ENCODE data around the gene ABCC8.

Gene ABCC8

GRCh38 chr11:17410606-17411379 is 65.9 kb downstream of the ABCC8 start:
- peak overlapping the region in 1 of 2 donors; percentile 31 for H3K27ac ChIP-seq (ENCODE audit: low read depth in 2 of 2, low read length in 2 of 2)
- no peaks in the 10 kb centered on the region for H3K36me3 ChIP-seq (ENCODE audit: control insufficient read depth in 2 of 2, insufficient read depth in 2 of 2, low read length in 2 of 2)
- no peak overlapping the region for H3K9ac ChIP-seq (ENCODE audit: low read depth in 1 of 2, low read length in 2 of 2)

DNA sequence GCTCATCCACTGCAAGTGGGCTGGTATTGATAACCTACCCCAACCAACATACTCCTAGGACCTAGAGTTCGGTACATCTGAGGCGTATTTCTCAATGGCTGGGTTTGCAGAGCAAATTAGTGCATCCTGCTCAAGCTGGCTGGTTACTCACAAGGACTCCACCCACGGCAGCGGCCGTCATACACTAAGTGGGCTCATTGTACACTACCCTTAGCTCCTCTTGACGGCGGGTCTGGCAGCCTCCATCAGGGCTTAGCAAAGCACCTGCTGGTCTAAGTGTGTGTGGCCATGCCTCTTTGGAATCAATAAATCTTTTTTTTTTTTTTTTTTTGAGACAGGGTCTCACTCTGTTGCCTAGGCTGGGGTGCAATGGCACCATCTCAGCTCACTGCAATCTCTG is 68.0 kb downstream of the ABCC8 start:
- no peaks in the 10 kb centered on the region for H3K36me3 ChIP-seq (ENCODE audit: control insufficient read depth in 2 of 2, insufficient read depth in 2 of 2, low read length in 2 of 2)
- H3K4me1 ChIP-seq (ENCODE audit: control insufficient read depth in 2 of 2, insufficient read depth in 2 of 2, low read length in 2 of 2): peaks cover 14 to 16% of the 10 kb centered on the region in 2 donors
- H3K27ac ChIP-seq (ENCODE audit: low read depth in 2 of 2, low read length in 2 of 2): no peak overlapping the region
- no peaks in the 10 kb centered on the region for H3K9me3 ChIP-seq (ENCODE audit: control insufficient read depth in 2 of 2, low read length in 2 of 2)
- H3K27me3 ChIP-seq (ENCODE audit: control insufficient read depth in 2 of 2, insufficient read depth in 2 of 2, low read length in 2 of 2): peaks cover 0 to 2% of the 10 kb centered on the region in 2 donors
- H3K4me3 ChIP-seq (ENCODE audit: low read length in 2 of 2): no peak overlapping the region
- H3K9ac ChIP-seq (ENCODE audit: low read depth in 1 of 2, low read length in 2 of 2): no peak overlapping the region

More at GRCh38 chr11:17410606-17411379, 65.9 kb downstream of the ABCC8 start:
- Histone ChIP-seq H3K27me3 (ENCODE audit: control insufficient read depth in 2 of 2, insufficient read depth in 2 of 2, low read length in 2 of 2) (peaks cover 0 to 2% of the 10 kb centered on the region in 2 donors), H3K9me3 (ENCODE audit: control insufficient read depth in 2 of 2, low read length in 2 of 2) (no peaks in the 10 kb centered on the region), H3K4me3 (ENCODE audit: low read length in 2 of 2) (no peak overlapping the region), H3K4me1 (ENCODE audit: control insufficient read depth in 2 of 2, insufficient read depth in 2 of 2, low read length in 2 of 2) (peaks cover 9 to 22% of the 10 kb centered on the region in 2 donors)

- Histone ChIP-seq H3K4me1 (ENCODE audit: control insufficient read depth in 2 of 2, insufficient read depth in 2 of 2, low read length in 2 of 2) (peaks cover 10% of the 10 kb centered on the region in 2 donors), H3K9me3 (ENCODE audit: control insufficient read depth in 2 of 2, low read length in 2 of 2) (no peaks in the 10 kb centered on the region), H3K4me3 (ENCODE audit: low read length in 2 of 2) (no peak overlapping the region), H3K36me3 (ENCODE audit: control insufficient read depth in 2 of 2, insufficient read depth in 2 of 2, low read length in 2 of 2) (no peaks in the 10 kb centered on the region), H3K9ac (ENCODE audit: low read depth in 1 of 2, low read length in 2 of 2) (no peak overlapping the region), H3K27ac (ENCODE audit: low read depth in 2 of 2, low read length in 2 of 2) (no peak overlapping the region), H3K27me3 (ENCODE audit: control insufficient read depth in 2 of 2, insufficient read depth in 2 of 2, low read length in 2 of 2) (no peaks in the 10 kb centered on the region)
Measured at GRCh38 chr11:17408026-17408425, 68.6 kb downstream of the ABCC8 start.

GRCh38 chr11:17407575-17407974 is 69.1 kb downstream of the ABCC8 start:
- Histone ChIP-seq H3K4me1 (ENCODE audit: control insufficient read depth in 2 of 2, insufficient read depth in 2 of 2, low read length in 2 of 2) (peaks cover 10% of the 10 kb centered on the region in 2 donors), H3K27ac (ENCODE audit: low read depth in 2 of 2, low read length in 2 of 2) (no peak overlapping the region), H3K9ac (ENCODE audit: low read depth in 1 of 2, low read length in 2 of 2) (no peak overlapping the region), H3K36me3 (ENCODE audit: control insufficient read depth in 2 of 2, insufficient read depth in 2 of 2, low read length in 2 of 2) (no peaks in the 10 kb centered on the region), H3K4me3 (ENCODE audit: low read length in 2 of 2) (no peak overlapping the region), H3K27me3 (ENCODE audit: control insufficient read depth in 2 of 2, insufficient read depth in 2 of 2, low read length in 2 of 2) (no peaks in the 10 kb centered on the region), H3K9me3 (ENCODE audit: control insufficient read depth in 2 of 2, low read length in 2 of 2) (no peaks in the 10 kb centered on the region)

GRCh38 chr11:17406818-17407149 is 69.9 kb downstream of the ABCC8 start:
- no peaks in the 10 kb centered on the region for H3K36me3 ChIP-seq (ENCODE audit: control insufficient read depth in 2 of 2, insufficient read depth in 2 of 2, low read length in 2 of 2)
- H3K4me3 ChIP-seq (ENCODE audit: low read length in 2 of 2): no peak overlapping the region
- no peaks in the 10 kb centered on the region for H3K27me3 ChIP-seq (ENCODE audit: control insufficient read depth in 2 of 2, insufficient read depth in 2 of 2, low read length in 2 of 2)
- H3K27ac ChIP-seq (ENCODE audit: low read depth in 2 of 2, low read length in 2 of 2): no peak overlapping the region
- peaks cover 10% of the 10 kb centered on the region in 2 donors for H3K4me1 ChIP-seq (ENCODE audit: control insufficient read depth in 2 of 2, insufficient read depth in 2 of 2, low read length in 2 of 2)
- H3K9ac ChIP-seq (ENCODE audit: low read depth in 1 of 2, low read length in 2 of 2): no peak overlapping the region
- H3K9me3 ChIP-seq (ENCODE audit: control insufficient read depth in 2 of 2, low read length in 2 of 2): no peaks in the 10 kb centered on the region

DNA sequence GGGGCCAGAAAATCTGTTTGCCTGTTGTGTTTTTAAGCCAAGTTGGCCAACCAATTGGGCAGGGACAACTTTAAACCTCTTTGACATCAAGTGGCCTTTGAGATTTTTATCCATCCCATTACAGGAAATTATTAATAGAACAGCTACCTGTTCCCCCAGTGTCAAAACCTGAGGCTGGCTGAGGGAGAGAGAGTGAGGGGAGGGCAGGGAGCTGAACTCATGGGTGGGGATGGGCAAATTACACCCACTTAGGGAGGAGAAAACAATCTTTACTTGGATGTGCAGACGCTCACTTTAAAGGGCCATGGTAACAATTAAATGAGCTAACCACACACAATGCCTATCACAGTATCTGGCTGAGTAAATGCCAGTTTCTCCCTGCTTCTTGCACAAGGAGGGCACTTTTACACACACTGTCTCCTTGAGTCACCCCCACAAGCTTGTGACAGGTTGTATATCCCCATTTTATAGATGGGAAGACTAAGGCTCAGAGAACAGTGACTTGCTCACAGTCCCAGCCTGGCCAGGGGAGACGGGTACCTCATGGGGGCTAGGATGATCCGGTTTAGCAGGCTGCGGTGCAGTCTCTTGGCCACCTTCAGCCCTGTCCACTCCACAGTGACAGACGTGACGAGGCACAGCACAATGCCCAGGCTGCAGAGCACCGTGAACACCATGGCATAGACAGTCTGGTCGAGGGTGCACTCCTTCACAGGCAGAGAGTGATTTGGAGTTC is 70.4 kb downstream of the ABCC8 start:
- Histone ChIP-seq H3K4me1 (ENCODE audit: control insufficient read depth in 2 of 2, insufficient read depth in 2 of 2, low read length in 2 of 2) (peaks cover 6 to 8% of the 10 kb centered on the region in 2 donors), H3K9me3 (ENCODE audit: control insufficient read depth in 2 of 2, low read length in 2 of 2) (no peaks in the 10 kb centered on the region), H3K36me3 (ENCODE audit: control insufficient read depth in 2 of 2, insufficient read depth in 2 of 2, low read length in 2 of 2) (no peaks in the 10 kb centered on the region), H3K27me3 (ENCODE audit: control insufficient read depth in 2 of 2, insufficient read depth in 2 of 2, low read length in 2 of 2) (no peaks in the 10 kb centered on the region), H3K27ac (ENCODE audit: low read depth in 2 of 2, low read length in 2 of 2) (peak overlapping the region; percentile 9 to 68), H3K4me3 (ENCODE audit: low read length in 2 of 2) (no peak overlapping the region), H3K9ac (ENCODE audit: low read depth in 1 of 2, low read length in 2 of 2) (peak overlapping the region in 1 of 2 donors; percentile 17)

- Histone ChIP-seq H3K27me3 (ENCODE audit: control insufficient read depth in 2 of 2, insufficient read depth in 2 of 2, low read length in 2 of 2) (no peaks in the 10 kb centered on the region), H3K9me3 (ENCODE audit: control insufficient read depth in 2 of 2, low read length in 2 of 2) (no peaks in the 10 kb centered on the region), H3K9ac (ENCODE audit: low read depth in 1 of 2, low read length in 2 of 2) (peak overlapping the region in 1 of 2 donors; percentile 17), H3K27ac (ENCODE audit: low read depth in 2 of 2, low read length in 2 of 2) (peak overlapping the region; percentile 23 to 68), H3K4me1 (ENCODE audit: control insufficient read depth in 2 of 2, insufficient read depth in 2 of 2, low read length in 2 of 2) (peaks cover 5 to 7% of the 10 kb centered on the region in 2 donors), H3K4me3 (ENCODE audit: low read length in 2 of 2) (no peak overlapping the region), H3K36me3 (ENCODE audit: control insufficient read depth in 2 of 2, insufficient read depth in 2 of 2, low read length in 2 of 2) (no peaks in the 10 kb centered on the region)
Measured at GRCh38 chr11:17405232-17406005, 71.2 kb downstream of the ABCC8 start.

GRCh38 chr11:17403980-17404759 is 72.5 kb downstream of the ABCC8 start:
- Histone ChIP-seq H3K9ac (ENCODE audit: low read depth in 1 of 2, low read length in 2 of 2) (no peak overlapping the region), H3K4me1 (ENCODE audit: control insufficient read depth in 2 of 2, insufficient read depth in 2 of 2, low read length in 2 of 2) (peaks cover 5 to 7% of the 10 kb centered on the region in 2 donors), H3K36me3 (ENCODE audit: control insufficient read depth in 2 of 2, insufficient read depth in 2 of 2, low read length in 2 of 2) (no peaks in the 10 kb centered on the region), H3K27me3 (ENCODE audit: control insufficient read depth in 2 of 2, insufficient read depth in 2 of 2, low read length in 2 of 2) (no peaks in the 10 kb centered on the region), H3K4me3 (ENCODE audit: low read length in 2 of 2) (no peak overlapping the region), H3K9me3 (ENCODE audit: control insufficient read depth in 2 of 2, low read length in 2 of 2) (no peaks in the 10 kb centered on the region), H3K27ac (ENCODE audit: low read depth in 2 of 2, low read length in 2 of 2) (no peak overlapping the region)

DNA sequence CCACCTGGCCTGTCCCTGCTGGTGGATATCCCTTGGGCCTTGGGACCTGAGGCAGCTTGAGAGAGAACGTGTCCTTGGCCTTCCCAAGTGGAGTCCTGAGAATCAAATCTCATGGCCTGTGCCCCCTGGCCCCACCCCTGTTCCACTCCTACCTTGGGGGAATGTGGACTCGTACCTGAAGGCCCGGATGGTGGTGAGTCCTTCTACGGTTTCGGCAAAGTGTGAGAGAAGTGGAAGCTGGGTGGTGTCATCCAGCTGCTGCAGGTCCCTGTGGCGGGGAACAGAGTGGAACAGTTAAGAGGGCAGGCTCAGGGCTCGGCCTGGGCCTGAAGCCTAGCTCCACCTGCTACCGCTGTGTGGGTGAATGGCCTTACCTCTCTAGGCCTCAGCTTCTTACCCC is 74.2 kb downstream of the ABCC8 start:
- Histone ChIP-seq H3K36me3 (ENCODE audit: control insufficient read depth in 2 of 2, insufficient read depth in 2 of 2, low read length in 2 of 2) (no peaks in the 10 kb centered on the region), H3K9me3 (ENCODE audit: control insufficient read depth in 2 of 2, low read length in 2 of 2) (no peaks in the 10 kb centered on the region), H3K4me1 (ENCODE audit: control insufficient read depth in 2 of 2, insufficient read depth in 2 of 2, low read length in 2 of 2) (peaks cover 5 to 7% of the 10 kb centered on the region in 2 donors), H3K27me3 (ENCODE audit: control insufficient read depth in 2 of 2, insufficient read depth in 2 of 2, low read length in 2 of 2) (no peaks in the 10 kb centered on the region), H3K4me3 (ENCODE audit: low read length in 2 of 2) (no peak overlapping the region), H3K27ac (ENCODE audit: low read depth in 2 of 2, low read length in 2 of 2) (no peak overlapping the region), H3K9ac (ENCODE audit: low read depth in 1 of 2, low read length in 2 of 2) (no peak overlapping the region)
